DMS114 treated with DMSO at 0.1 percent for 48 hours (cell line): ENCODE results near the gene CRYGN.

Experiments
- DNase-seq: peaks from one replicate; lab custom pipeline; 2025; ENCODE audit not compliant: unreplicated experiment; lab: John Stamatoyannopoulos, UW

Gene CRYGN, protein sequence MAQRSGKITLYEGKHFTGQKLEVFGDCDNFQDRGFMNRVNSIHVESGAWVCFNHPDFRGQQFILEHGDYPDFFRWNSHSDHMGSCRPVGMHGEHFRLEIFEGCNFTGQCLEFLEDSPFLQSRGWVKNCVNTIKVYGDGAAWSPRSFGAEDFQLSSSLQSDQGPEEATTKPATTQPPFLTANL

GRCh38 chr7:151439855-151440798, at the start of gene CRYGN:
Gene CRYGN (minus strand): TSS chr7:151440141. CDS start chr7:151439917, 224 bp downstream.
- no peak for DNase-seq

DNA sequence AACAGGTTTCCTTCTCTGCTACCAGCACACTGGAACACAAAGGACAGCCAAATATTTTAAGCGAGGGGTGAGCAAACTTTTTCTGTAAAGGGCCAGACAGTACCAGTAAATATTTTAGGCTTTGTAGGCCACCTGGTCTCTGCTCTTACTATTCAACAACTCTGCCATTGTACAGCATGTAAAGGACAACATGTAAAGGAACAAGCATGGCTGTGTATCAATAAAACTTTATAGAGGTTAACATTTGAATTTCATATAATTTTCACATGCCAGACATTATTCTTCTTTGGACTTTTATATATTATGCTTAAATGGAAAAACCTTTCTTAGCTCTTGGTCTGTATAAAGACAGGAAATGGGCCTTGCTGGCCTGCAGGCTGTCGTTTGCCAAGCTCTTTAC, 49.6 kb upstream of the CRYGN start:
- DNase-seq, result no peak

- DNase-seq, result no peak
These were observed 48.2 kb upstream of the CRYGN start for GRCh38 chr7:151488096-151488495.

- no peak for DNase-seq
These were observed 47.3 kb upstream of the CRYGN start for GRCh38 chr7:151487228-151487627.

DNA sequence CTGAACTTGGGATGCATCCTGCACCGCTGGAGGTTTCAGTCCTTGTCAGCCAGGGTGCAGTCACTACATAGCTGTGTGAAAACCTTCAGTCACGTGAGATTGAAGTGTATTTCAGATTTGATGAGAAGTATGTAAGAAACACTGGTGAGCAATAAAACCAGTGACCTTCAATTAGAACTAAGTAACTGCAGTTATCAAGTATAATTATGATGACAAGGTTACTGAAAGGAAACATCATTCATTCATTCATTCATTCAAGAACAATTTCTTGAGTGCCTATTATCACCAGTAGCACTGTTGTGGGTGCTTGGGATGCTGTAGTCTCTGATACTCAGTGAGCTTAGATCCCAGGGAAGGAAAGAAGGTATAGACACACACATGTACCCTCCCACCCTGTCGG, 46.1 kb upstream of the CRYGN start:
- no peak for DNase-seq

DNA sequence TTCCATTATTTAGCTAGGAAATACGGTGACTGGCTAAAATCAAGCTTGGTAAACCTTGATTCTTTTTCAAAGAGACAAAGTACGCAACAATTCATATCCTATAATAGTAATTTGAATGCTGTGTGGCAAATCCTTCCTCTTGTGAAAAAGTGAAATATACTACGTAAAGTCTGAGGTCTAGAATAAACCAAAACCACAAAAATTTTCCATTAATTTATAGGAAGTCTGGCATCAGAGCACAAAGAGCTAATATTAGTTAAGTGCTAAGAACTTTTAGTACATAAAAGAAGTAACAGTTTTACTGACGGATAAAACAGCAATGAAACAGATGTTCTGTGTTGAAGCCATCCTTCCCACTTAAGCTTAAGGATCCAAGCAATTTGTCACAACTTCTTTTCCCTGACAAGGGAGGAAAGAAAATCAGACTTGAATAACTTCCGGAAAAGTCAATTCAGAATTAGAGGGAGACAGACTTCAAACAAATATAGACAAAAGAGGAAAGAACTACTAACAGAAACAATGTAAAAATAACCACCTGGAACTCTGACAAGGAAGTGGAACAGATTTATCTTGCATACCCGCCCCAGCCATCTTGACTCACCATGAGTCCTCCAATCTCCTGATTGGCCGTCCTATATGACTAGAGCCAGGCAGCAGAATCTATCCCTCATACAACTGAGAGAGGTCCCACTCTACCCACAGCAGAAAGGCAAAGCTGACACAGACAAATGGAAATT, 45.2 kb upstream of the CRYGN start:
- no peak for DNase-seq

GRCh38 chr7:151483711-151483983, 43.7 kb upstream of the CRYGN start:
- DNase-seq, result no peak

DNA sequence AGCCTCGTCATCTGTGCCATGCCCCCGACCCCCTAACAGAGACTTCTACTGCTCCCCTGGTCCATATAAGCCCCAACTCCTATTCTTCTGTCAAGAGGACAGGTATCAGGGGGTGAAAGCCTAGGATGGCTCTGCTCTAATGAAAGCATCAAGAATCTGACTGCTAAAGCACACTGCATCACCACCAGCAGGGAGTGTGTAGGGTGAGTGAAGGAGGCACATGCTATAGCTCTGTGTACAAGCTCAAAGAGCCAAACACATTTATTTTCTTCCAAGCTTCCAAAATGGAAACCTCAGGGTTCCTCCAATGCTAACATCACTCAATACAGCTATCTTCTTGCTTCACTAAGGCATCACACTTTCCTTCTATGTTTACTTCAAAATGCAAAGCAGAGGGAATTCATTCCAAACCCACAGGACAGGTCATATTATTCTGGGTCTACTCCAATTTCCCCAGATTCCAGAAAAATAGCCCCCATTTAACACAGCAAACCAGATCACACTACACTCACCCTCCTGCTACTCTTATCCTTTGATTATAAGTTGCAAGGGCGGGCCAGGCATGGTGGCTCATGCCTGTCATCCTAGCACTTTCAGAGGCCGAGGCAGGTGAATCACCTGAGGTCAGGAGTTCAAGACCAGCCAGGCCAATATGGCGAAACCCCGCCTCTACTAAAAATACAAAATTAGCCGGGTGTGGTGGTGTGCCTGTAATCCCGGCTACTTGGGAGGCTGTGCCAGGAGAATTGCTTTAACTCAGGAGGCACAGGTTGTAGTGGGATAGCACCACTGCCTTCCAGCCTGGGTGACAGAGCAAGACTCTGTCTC, 43.2 kb upstream of the CRYGN start:
- DNase-seq, result no peak

GRCh38 chr7:151481650-151482505, 41.9 kb upstream of the CRYGN start:
- no peak for DNase-seq

- no peak for DNase-seq
These were observed 37.9 kb upstream of the CRYGN start for GRCh38 chr7:151477867-151478266.

- no peak for DNase-seq
These were observed 32.9 kb upstream of the CRYGN start for GRCh38 chr7:151472644-151473380.

GRCh38 chr7:151470711-151471110, 30.8 kb upstream of the CRYGN start:
- no peak for DNase-seq

- DNase-seq, result no peak
These were observed 29.3 kb upstream of the CRYGN start for GRCh38 chr7:151469281-151469680.

DNA sequence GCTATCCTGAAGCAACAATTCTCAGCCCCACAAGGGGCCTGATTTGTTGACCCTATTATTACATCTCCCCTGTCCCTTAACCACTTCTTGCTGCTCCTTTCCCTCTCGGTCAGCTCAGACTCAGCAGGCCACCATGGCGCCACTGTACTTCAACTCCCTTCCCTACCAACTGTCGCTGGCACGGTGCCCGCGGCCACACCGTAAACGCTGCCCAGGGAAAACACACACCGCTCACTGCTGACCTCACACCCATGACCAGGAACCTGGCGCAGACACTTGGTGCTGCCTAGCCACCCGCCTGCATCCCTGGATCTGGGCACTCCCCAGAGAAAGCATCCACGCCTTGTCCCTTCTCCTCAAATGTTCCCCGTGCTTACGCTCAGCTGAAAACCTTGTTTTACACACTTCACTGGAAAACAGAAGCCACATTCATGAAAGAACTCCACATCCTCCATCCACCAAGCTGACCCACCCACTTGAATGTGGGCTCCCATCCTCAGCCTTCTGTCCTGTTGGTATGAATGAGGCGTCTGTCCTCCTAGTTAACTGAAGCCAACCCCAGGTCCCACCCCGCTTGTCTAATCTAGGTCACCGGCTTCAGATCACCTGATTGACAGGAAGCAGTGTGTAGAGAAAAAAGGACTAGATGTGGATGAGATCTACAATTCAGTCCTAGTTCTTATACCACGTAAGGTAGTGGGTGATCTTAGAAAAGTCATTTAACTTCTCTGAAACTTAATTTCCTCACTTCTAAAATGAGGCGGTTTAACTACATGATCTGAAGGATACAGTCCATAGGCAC, 28.5 kb upstream of the CRYGN start:
- DNase-seq, result no peak

- DNase-seq, result no peak
These were observed 25.2 kb upstream of the CRYGN start for GRCh38 chr7:151465169-151465568.

DNA sequence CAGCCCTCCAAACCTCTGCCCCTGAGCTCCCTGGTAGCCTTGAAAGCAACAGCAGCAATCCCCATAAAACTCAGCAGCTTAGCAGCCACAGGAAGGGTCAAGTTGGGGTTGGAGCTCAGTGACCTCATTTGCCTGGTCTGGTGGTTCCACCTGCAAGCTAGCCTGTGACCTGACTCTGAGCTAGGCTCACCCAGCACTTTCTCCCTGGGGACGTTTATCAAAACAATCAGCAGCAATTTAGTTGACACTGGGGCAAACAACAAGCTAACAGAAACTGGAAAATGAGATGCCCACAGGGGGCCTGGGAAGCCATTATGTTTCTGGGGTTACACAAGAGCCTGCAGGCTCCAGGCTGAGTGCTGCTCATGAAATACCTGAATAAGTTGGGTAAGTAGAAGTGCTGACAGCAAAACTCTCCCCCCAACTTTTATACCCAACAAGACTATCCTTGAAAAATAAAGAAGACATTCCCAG, 22.4 kb upstream of the CRYGN start:
- DNase-seq, result no peak

GRCh38 chr7:151461942-151462230, 21.9 kb upstream of the CRYGN start:
- no peak for DNase-seq

DNA sequence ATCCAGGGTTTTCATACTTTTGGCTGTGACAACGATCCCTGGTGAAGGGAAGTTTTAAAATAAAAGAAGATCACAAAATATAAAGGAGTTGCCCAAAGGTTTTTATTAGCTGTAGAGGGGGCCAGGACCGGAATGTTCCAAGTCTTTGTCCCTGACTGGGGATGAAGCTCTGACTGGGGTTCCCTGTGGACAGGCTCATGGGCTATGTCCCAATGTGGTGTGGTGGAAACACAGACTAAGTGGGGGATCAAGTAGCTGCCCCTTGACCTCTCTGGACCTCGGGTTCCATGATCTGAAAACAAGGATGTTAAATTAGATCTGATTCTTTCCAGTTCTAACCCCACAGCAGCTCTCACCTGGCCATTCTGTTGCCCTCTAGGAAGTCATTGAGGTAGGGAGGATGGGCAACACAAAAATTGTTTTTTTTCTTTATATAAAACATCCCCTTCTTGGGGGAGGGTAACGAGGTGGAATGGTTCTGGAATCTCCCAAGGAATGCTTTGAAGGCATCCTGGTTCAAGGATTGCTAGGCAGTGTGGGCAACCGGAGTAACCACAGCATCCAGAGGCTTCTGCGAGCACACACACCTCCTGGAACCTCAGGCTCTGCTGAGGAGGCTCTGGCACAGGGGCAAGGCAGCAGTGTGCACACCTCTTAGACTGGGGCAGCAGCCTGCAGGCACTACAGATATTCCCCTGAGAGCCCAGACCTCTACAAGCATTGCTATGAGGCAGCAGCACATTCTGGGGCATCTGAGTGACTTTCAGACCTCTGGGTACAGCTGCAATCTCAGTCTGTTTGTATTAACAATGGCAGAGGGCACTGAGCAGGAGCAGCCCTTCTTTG, 21.4 kb upstream of the CRYGN start:
- no peak for DNase-seq
